ENCODE data around the gene CRIM1.

GRCh38 chr2:36404318-36404717, 48.7 kb downstream of the CRIM1 start:
- no peak for TF ChIP-seq EP300 (IDR thresholded peaks at IDR 0.05)
- TF ChIP-seq CTCF (IDR thresholded peaks at IDR 0.05), result no peak
- TF ChIP-seq POLR2AphosphoS5 (IDR thresholded peaks at IDR 0.05), result no peak
- TF ChIP-seq POLR2A (IDR thresholded peaks at IDR 0.05), result no peak

All from suprapubic skin (tissue), 4 donors.